ENCODE data around the gene DDX11.
"Not testable (repeated sequence)": the region's sequence is repeated elsewhere in the genome, so short reads cannot be mapped to it uniquely, and the experiment has no call there.

The DDX11 gene

GRCh38 chr12:31099434-31099833, 25.8 kb downstream of the DDX11 start:
- not testable (repeated sequence) for DNase-seq (ENCODE audit: low spot score)

- not testable (repeated sequence) for DNase-seq (ENCODE audit: low spot score)
Observed at GRCh38 chr12:31100503-31101208, 27.0 kb downstream of the DDX11 start.

GRCh38 chr12:31102125-31102524, 28.5 kb downstream of the DDX11 start:
- not testable (repeated sequence) for DNase-seq (ENCODE audit: low spot score)

- DNase-seq (ENCODE audit: low spot score) = not testable (repeated sequence)
Observed at GRCh38 chr12:31102596-31102995, 28.9 kb downstream of the DDX11 start.

GRCh38 chr12:31103561-31103975, 29.9 kb downstream of the DDX11 start:
- DNase-seq (ENCODE audit: low spot score) = not testable (repeated sequence)

GRCh38 chr12:31104220-31104619, 30.6 kb downstream of the DDX11 start:
- DNase-seq (ENCODE audit: low spot score) = not testable (repeated sequence)

GRCh38 chr12:31104773-31105172, 31.1 kb downstream of the DDX11 start:
- DNase-seq (ENCODE audit: low spot score) = not testable (repeated sequence)

GRCh38 chr12:31105668-31106067, 32.0 kb downstream of the DDX11 start:
- DNase-seq (ENCODE audit: low spot score) = no peak

- no peak for DNase-seq (ENCODE audit: low spot score)
Observed at GRCh38 chr12:31106101-31106803, 32.6 kb downstream of the DDX11 start.

- DNase-seq (ENCODE audit: low spot score) = not testable (repeated sequence)
Observed at GRCh38 chr12:31109773-31110172, 36.1 kb downstream of the DDX11 start.

- DNase-seq (ENCODE audit: low spot score) = not testable (repeated sequence)
Observed at GRCh38 chr12:31110263-31110662, 36.6 kb downstream of the DDX11 start.

- not testable (repeated sequence) for DNase-seq (ENCODE audit: low spot score)
Observed at GRCh38 chr12:31115092-31115601, 41.5 kb downstream of the DDX11 start.

- not testable (repeated sequence) for DNase-seq (ENCODE audit: low spot score)
Observed at GRCh38 chr12:31116846-31117202, 43.2 kb downstream of the DDX11 start.

GRCh38 chr12:31117203-31118011, 43.7 kb downstream of the DDX11 start:
- DNase-seq (ENCODE audit: low spot score) = peak; percentile 45

GRCh38 chr12:31118347-31119191, 44.9 kb downstream of the DDX11 start:
- no peak for DNase-seq (ENCODE audit: low spot score)

- DNase-seq (ENCODE audit: low spot score) = no peak
Observed at GRCh38 chr12:31119192-31119802, 45.6 kb downstream of the DDX11 start.

- DNase-seq (ENCODE audit: low spot score) = no peak
Observed at GRCh38 chr12:31119803-31120211, 46.1 kb downstream of the DDX11 start.

GRCh38 chr12:31120392-31121008, 46.8 kb downstream of the DDX11 start:
- no peak for DNase-seq (ENCODE audit: low spot score)

GRCh38 chr12:31121022-31121728, 47.5 kb downstream of the DDX11 start:
- DNase-seq (ENCODE audit: low spot score) = not testable (repeated sequence)

- no peak for DNase-seq (ENCODE audit: low spot score)
Observed at GRCh38 chr12:31122481-31122880, 48.8 kb downstream of the DDX11 start.

All from CD4-positive, alpha-beta T cell treated with Interleukin-2 at 100 ng/mL for 4 hours (primary cell).